ENCODE measurements around the gene VIL1. TPM values are rescaled to one million over a fixed set of nuclear protein-coding genes. Genes with fewer than 3 reads are reported as not detected.
A peak's percentile ranks its signal among the peaks of the same experiment; 100 is the strongest.

The VIL1 gene
- total and polyA plus RNA-seq, 2 of the 13 experiments (the other 11 are each of a cell fraction or from before 2014, with no cell fraction given) = 287 to 301 TPM

GRCh38 chr2:218406209-218406948 is 12.5 kb upstream of the VIL1 start (continued):
- no peak for TF ChIP-seq AKNA (CRISPR knock-in tag; IDR thresholded peaks at IDR 0.05; ENCODE audit: borderline replicate concordance)
- TF ChIP-seq CSRNP2 (CRISPR knock-in tag; conservative IDR thresholded peaks at IDR 0.05; ENCODE audit: low read depth) = no peak
- peak; percentile 79; the same call in 1 of the 2 replicates for TF ChIP-seq ZFP82 (CRISPR knock-in tag; IDR thresholded peaks at IDR 0.05; ENCODE audit: borderline replicate concordance)
- peak in 1 of 2 experiments; percentile 80; a peak in 1 of 4 replicates for TF ChIP-seq KLF16 (CRISPR knock-in tag; IDR thresholded peaks at IDR 0.05)
- peak; percentile 98 for TF ChIP-seq AKAP8 (CRISPR knock-in tag; IDR thresholded peaks at IDR 0.05)
- 0 out of 2 replicates have a peak, but pooled peaks have one; percentile 40 for TF ChIP-seq RFXAP (CRISPR knock-in tag; IDR thresholded peaks at IDR 0.05; ENCODE audit: borderline replicate concordance)
- no peak for TF ChIP-seq ZNF234 (CRISPR knock-in tag; conservative IDR thresholded peaks at IDR 0.05)
- no peak for TF ChIP-seq REL (CRISPR knock-in tag; conservative IDR thresholded peaks at IDR 0.05)
- peak; percentile 69 for TF ChIP-seq SALL1 (CRISPR knock-in tag; IDR thresholded peaks at IDR 0.05)
- TF ChIP-seq ZNF3 (CRISPR knock-in tag; IDR thresholded peaks at IDR 0.05) = no peak
- peak; percentile 9; the same call in 1 of the 2 replicates for TF ChIP-seq HNF1A (IDR thresholded peaks at IDR 0.05; ENCODE audit: low read depth)
- no peak for TF ChIP-seq HNF1A (CRISPR knock-in tag; IDR thresholded peaks at IDR 0.05; ENCODE audit: borderline replicate concordance)
- TF ChIP-seq MZF1 (CRISPR knock-in tag; IDR thresholded peaks at IDR 0.05; ENCODE audit: borderline replicate concordance) = no peak
- 0 out of 2 replicates have a peak, but pooled peaks have one; percentile 37 for TF ChIP-seq KDM1A (CRISPR knock-in tag; IDR thresholded peaks at IDR 0.05)
- TF ChIP-seq NFATC3 (CRISPR knock-in tag; IDR thresholded peaks at IDR 0.05) = no peak
- TF ChIP-seq NONO (IDR thresholded peaks at IDR 0.05) = no peak
- TF ChIP-seq NONO (CRISPR knock-in tag; conservative IDR thresholded peaks at IDR 0.05) = peak; percentile 15; the same call in 1 of the 2 replicates
- no peak for TF ChIP-seq ONECUT2 (CRISPR knock-in tag; IDR thresholded peaks at IDR 0.05)

Data from HepG2 (cell line).